GM10266 (cell line): ENCODE results near the gene OMP.

Source experiments
- DNase-seq: peaks from one replicate; pipeline ENCODE4 v3.0.0; 2012; ENCODE audit errors: extremely low spot score
- TF ChIP-seq, protein P1 (sequence below): IDR thresholded peaks from 2 replicates; pipeline ENCODE4 v1.5.1; 2012; ENCODE audit warnings: mild to moderate bottlenecking, low read depth; ENCODE audit not compliant: control insufficient read depth, insufficient read depth; ENCODE audit errors: missing control alignments

Gene OMP

GRCh38 chr11:77148963-77149715 is 46.5 kb downstream of the OMP start:
- no peak for DNase-seq
- TF ChIP-seq, protein P1, sequence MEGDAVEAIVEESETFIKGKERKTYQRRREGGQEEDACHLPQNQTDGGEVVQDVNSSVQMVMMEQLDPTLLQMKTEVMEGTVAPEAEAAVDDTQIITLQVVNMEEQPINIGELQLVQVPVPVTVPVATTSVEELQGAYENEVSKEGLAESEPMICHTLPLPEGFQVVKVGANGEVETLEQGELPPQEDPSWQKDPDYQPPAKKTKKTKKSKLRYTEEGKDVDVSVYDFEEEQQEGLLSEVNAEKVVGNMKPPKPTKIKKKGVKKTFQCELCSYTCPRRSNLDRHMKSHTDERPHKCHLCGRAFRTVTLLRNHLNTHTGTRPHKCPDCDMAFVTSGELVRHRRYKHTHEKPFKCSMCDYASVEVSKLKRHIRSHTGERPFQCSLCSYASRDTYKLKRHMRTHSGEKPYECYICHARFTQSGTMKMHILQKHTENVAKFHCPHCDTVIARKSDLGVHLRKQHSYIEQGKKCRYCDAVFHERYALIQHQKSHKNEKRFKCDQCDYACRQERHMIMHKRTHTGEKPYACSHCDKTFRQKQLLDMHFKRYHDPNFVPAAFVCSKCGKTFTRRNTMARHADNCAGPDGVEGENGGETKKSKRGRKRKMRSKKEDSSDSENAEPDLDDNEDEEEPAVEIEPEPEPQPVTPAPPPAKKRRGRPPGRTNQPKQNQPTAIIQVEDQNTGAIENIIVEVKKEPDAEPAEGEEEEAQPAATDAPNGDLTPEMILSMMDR, result no peak

GRCh38 chr11:77149716-77150392 is 47.2 kb downstream of the OMP start:
- no peak for DNase-seq
- TF ChIP-seq, protein P1, result no peak

DNA sequence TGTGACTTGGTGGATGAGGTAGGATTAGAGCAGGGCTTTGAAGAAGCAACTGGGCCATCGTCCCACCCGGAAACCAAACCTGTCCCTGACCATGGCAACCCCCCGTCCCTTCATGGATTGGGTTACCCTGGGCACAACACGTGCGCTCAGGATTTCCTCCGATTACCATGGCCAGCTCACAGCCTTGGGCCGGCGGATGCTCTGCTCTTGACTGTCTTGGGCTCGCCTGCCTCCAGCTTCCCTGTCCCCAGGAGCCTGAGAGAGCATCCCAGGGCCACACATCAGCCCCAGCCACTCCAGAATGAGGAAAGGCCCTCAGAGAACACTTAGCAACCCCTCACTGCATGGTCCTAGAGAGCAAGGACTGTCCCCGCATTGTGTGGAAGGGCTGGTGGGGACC is 48.2 kb downstream of the OMP start:
- no peak for DNase-seq
- TF ChIP-seq, protein P1, result no peak

DNA sequence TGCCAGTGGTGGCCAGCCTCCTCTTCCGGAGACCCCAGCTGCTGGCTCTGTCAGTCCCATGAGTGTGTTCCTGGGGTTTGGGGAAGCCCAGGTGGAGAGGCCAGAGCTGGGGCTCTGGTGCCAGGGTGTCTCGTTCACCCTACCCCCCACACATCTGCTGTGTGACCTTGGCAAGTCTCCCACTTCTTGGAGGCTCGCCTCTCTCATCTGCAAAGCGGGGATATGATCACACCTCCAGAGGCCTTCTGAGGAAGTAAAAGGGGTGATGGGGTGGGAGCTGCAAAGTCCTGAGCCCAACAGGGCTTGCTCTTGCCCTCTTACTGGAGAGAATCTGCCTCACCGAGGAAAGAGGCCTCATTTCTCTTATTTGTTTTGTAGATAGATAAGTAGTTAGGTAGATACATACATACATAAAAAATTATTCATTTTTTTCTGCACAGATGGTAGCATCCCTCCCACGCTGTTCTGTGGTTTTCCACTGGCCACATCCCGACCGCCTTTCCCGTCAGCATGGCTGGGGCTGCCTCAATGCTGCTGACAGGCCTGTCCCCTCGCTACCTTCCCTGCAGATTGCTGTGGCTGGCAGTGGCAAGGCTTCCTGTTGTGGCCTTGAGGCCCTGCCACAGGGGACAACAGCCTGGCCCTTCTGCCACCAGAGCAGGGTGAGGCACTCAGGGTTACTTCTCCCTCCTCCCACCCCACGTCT is 49.3 kb downstream of the OMP start:
- TF ChIP-seq, protein P1, result no peak
- DNase-seq, result no peak

- TF ChIP-seq, protein P1, result no peak
- DNase-seq, result no peak
These were observed 50.2 kb downstream of the OMP start for GRCh38 chr11:77152846-77153245.
